ENCODE measurements around the gene CD99.

- TF ChIP-seq RFX5 (IDR thresholded peaks at IDR 0.05; ENCODE audit: low read depth, low read length) (no peak), EWSR1 (IDR thresholded peaks at IDR 0.05; ENCODE audit: borderline replicate concordance, low read depth, partially characterized antibody) (no peak), GTF2F1 (IDR thresholded peaks at IDR 0.05; ENCODE audit: low read depth, low read length) (no peak), MEF2D (tag; conservative IDR thresholded peaks at IDR 0.05; ENCODE audit: low read depth) (no peak)
Observed at GRCh38 chrX:2682565-2683177, 8.4 kb upstream of the CD99 start.
